GM21526 (cell line): ENCODE results near the gene BORCS8.
"Not testable (repeated sequence)": the region's sequence is repeated elsewhere in the genome, so short reads cannot be mapped to it uniquely, and the experiment has no call there.

Experiments used
- ATAC-seq: cut with Tn5 transposase; IDR thresholded peaks from one replicate; pipeline ENCODE4 v1.9.1; 2021; ENCODE audit warnings: moderate library complexity; ENCODE audit not compliant: unreplicated experiment, low FRiP score

The BORCS8 gene

GRCh38 chr19:19154768-19155494, 37.0 kb downstream of the BORCS8 start:
- no peak for ATAC-seq

GRCh38 chr19:19152668-19153384, 39.1 kb downstream of the BORCS8 start:
- no peak for ATAC-seq

GRCh38 chr19:19151418-19151817, 40.5 kb downstream of the BORCS8 start:
- ATAC-seq, result no peak

- no peak for ATAC-seq
Observed at GRCh38 chr19:19149435-19149834, 42.5 kb downstream of the BORCS8 start.

GRCh38 chr19:19148504-19148903, 43.4 kb downstream of the BORCS8 start:
- ATAC-seq, result not testable (repeated sequence)

DNA sequence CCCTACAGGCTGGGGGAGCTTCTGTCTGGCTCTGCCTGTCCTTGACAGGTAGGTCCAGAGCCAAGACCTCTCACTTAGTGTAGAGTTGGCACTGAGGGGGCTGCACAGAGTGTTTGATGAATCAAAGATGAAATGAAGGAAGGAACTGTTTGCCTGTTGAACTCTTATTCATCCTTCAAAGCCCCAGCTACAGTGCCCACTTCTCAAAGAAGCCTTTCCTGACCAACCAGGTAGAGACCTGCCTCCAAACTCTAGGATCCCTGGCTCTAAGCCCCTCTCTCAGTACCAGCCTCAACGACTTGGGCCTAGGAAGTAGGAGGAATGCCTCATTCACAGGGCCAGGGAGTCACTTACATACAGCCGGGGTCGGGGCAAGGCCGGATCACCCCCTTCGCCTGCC, 44.6 kb downstream of the BORCS8 start:
- ATAC-seq, result no peak

- no peak for ATAC-seq
Observed at GRCh38 chr19:19146865-19147264, 45.1 kb downstream of the BORCS8 start.

DNA sequence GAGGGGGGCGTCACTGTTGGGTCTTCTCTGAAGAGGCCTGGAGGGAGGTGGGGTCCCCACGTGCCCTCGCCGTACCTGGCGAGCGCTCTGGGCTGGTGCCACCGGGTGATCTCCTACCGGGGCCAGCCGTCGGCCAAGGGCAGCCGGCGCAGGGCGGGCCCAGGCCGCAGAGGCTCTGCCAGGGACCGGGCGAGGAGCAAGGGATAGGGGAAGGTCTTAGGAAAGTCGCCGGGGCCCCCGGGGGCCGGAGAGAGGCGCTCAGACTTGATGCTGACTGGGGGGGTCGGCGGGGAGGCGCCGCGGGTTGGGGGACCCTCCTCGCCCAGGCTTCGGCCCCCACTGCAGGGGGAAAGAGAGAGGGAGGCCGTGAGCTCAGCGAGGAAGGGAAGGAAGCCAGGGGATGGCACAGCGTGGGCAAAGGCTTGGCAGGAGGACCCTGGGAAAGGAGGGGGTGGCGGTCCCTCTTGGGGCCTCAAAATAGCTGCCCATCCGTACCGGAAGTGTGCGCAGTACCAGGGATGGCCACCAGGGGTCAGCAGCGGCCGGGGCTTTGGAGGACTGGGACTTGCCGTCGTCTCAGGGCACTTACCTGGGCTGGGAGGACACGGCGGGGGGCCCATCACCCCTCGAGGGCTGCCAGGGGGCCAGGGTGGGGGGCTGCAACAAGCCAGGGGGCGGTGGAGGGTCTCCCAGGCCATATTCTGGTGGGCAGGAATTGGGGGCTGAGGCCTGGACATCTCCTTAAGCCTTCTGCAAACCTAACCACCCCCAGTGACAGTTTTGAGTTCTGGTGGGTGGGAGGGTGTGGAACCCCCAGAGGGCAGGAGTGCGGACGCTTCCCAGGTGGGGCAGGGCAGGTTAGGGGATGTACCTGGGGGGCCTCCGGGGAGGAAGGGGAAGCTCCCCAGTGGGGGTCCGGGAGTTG, 46.0 kb downstream of the BORCS8 start:
- ATAC-seq, result no peak

DNA sequence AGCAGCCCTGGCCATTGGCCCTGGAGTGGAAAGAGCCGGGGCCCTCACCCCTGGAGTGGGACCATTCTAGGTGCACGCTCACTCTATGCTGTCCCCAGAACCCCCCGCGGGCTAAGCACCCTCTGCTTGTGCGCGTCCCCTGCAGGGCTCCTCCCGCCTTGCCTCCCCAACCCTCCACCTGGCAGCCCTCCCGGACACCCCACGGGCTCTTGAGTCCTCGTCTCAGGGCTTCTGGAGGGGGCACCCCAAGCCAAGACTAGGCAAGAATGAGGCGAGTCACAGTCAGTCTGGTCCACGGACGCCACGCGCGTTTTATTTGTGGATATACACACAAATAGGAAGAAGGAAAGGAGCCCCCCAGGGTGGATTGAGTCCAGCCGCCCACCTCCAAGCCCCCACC, 46.7 kb downstream of the BORCS8 start:
- ATAC-seq, result no peak

GRCh38 chr19:19142347-19142746, 49.6 kb downstream of the BORCS8 start:
- ATAC-seq, result no peak

- no peak for ATAC-seq
Observed at GRCh38 chr19:19140476-19140875, 51.5 kb downstream of the BORCS8 start.

GRCh38 chr19:19139876-19140229, 52.1 kb downstream of the BORCS8 start:
- ATAC-seq, result no peak

DNA sequence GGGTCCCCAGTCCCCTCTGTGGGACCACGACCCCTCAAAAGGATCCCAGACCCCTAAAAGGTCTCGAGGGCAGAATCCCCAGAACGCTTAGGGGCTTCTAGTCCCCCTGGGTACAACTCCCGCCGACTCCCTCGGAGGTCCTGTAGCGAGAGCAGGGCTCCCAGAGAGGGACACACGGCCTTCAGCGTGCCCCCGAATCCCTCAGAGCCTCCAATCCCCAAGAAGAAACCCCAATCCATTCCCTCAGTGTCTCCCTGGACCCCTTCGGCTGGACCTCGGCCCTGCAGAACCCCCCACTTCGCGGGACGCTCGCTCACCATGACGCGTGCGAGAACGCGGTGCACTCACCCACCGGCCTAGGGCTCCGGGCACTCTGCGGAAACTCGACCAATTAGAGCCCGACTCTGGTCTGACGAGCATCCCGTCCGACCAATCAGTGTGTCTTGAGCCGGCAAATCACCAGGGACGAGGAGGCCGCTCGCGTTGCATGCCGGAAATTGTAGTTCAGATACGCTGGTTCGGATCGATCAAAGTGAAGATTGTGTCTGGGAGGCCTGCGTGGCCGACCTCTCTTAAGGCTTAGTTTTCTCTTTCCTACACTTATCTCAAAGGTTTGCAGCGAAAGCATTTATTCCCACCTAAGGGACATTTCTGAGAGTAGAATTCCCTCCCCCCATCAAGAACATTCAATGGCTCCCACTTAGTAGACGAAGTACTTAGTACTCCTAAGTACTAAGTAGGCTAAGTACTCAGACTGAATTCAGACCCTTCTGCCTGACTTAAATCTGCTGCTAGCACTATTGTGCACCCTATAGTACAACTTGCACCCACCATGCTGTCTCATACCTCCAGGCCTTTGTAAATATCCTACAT, 53.6 kb downstream of the BORCS8 start, which contains the start of gene TMEM161A:
Gene TMEM161A, minus strand, starts transcription at position 370 of the 873 bp plus-strand sequence. Its CDS starts 50 bp downstream, at position 320.
- peak; percentile 86 for ATAC-seq

GRCh38 chr19:19137556-19138108, 54.3 kb downstream of the BORCS8 start:
- ATAC-seq, result no peak

DNA sequence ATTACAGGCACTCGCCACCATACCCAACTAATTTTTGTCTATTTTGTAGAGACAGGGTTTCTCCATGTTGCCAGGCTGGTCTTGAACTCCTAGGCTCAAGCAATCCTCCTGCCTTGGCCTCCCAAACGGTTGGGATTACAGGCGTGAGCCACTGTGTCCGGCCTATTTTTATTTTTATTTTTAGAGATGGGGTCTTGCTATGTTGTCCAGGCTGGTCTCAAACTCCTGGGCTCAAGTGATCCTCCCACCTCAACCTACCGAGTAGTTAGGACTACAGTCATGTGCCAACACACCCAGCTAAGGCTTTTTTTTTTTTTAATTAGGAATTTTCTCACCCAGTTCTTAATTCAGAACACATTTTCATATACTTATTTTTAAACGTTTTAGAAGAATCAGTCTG, 56.2 kb downstream of the BORCS8 start:
- ATAC-seq, result not testable (repeated sequence)

- ATAC-seq, result no peak
Observed at GRCh38 chr19:19134687-19135158, 57.2 kb downstream of the BORCS8 start.

DNA sequence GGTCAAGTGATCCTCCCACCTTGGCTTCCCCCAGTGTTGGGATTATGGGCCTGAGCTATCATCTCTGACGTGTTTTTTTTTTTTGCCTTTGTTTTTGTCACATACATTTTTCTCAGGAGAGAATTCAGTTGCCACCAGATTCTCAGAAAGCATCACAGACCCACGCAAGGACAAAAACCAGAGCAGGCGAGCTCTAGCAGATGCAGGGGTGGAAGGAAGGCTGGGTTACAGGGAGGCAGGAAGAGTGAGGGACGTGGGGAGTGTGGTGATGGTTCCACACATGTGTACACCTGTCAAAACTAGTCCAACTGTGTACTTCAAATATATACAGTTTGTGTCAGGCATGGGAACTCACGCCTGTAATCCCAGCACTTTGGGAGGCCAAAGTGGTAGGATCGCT, 58.0 kb downstream of the BORCS8 start:
- no peak for ATAC-seq

GRCh38 chr19:19132912-19133311, 59.0 kb downstream of the BORCS8 start:
- no peak for ATAC-seq

DNA sequence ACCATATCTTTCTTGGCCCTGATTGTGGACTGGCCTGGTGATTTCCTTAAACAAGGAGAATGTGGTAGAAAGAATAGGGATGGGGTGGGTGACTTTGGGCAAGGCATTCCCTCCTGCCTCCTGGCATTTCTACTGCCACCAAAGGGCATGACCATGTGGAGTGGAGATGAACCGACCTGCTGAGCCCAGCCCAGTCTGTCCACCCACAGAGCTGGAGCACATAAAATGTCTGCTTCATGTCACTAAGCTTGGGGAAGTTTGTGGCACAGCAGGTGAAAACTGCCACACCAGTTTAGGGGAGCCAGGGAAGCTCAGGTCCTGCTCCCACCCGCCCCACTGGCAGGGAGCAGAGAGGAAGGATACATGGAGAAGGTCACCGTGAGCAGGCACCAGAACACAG, 60.0 kb downstream of the BORCS8 start:
- ATAC-seq, result no peak
